ENCODE data around the gene IL1RAPL2. TPM values are rescaled to one million over a fixed set of nuclear protein-coding genes. Genes with fewer than 3 reads are reported as not detected.

Gene IL1RAPL2
- total RNA-seq, 1 experiment from 2014 or later: not detected

DNA sequence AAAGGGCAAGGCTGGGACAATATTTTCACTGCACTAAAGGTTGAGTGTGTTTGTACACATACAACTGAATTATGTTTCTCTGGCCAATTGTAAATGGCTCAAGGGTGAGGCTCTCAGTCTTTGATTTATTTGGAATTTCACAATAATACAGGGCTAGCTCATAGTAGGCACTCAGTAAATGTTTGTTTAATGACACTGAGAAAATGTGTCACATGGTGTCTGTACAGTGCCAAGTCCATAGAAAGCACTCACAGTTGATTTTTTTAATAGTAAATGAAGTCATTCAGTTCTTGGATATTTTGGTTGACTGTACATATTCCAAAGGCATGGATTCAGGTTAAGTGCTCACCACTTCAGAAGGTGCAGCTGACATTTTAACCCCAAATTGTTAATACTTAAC is 176.4 kb downstream of the IL1RAPL2 start:
- no peaks in the 10 kb centered on the region for H3K9me3 ChIP-seq (ENCODE audit: control insufficient read depth, insufficient read depth, low read depth, low read length)
- BruUV-seq (replicated peaks): no TSS peak
- intact Hi-C loops (cut with micrococcal nuclease; ENCODE audit: unreplicated experiment): no loop called here
- H3K27me3 ChIP-seq (ENCODE audit: control insufficient read depth, insufficient read depth, low read length): no peaks in the 10 kb centered on the region
- no peak overlapping the region for H3K4me3 ChIP-seq (ENCODE audit: low read depth in 2 of 2, low read length in 2 of 2)
- TF ChIP-seq TCF7L2 (IDR thresholded peaks at IDR 0.05; ENCODE audit: low read depth, low read length) (no peak), SIN3A (IDR thresholded peaks at IDR 0.05; ENCODE audit: borderline replicate concordance, insufficient read depth, low read depth, low read length) (no peak), POLR2AphosphoS5 (IDR thresholded peaks at IDR 0.05; ENCODE audit: low read depth, low read length) (no peak)
- TF ChIP-seq, protein P1, sequence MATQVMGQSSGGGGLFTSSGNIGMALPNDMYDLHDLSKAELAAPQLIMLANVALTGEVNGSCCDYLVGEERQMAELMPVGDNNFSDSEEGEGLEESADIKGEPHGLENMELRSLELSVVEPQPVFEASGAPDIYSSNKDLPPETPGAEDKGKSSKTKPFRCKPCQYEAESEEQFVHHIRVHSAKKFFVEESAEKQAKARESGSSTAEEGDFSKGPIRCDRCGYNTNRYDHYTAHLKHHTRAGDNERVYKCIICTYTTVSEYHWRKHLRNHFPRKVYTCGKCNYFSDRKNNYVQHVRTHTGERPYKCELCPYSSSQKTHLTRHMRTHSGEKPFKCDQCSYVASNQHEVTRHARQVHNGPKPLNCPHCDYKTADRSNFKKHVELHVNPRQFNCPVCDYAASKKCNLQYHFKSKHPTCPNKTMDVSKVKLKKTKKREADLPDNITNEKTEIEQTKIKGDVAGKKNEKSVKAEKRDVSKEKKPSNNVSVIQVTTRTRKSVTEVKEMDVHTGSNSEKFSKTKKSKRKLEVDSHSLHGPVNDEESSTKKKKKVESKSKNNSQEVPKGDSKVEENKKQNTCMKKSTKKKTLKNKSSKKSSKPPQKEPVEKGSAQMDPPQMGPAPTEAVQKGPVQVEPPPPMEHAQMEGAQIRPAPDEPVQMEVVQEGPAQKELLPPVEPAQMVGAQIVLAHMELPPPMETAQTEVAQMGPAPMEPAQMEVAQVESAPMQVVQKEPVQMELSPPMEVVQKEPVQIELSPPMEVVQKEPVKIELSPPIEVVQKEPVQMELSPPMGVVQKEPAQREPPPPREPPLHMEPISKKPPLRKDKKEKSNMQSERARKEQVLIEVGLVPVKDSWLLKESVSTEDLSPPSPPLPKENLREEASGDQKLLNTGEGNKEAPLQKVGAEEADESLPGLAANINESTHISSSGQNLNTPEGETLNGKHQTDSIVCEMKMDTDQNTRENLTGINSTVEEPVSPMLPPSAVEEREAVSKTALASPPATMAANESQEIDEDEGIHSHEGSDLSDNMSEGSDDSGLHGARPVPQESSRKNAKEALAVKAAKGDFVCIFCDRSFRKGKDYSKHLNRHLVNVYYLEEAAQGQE (IDR thresholded peaks at IDR 0.05; ENCODE audit: insufficient read depth in 1 of 2, low read depth in 2 of 2, low read length in 1 of 2): no peak
- TF ChIP-seq, protein P2, sequence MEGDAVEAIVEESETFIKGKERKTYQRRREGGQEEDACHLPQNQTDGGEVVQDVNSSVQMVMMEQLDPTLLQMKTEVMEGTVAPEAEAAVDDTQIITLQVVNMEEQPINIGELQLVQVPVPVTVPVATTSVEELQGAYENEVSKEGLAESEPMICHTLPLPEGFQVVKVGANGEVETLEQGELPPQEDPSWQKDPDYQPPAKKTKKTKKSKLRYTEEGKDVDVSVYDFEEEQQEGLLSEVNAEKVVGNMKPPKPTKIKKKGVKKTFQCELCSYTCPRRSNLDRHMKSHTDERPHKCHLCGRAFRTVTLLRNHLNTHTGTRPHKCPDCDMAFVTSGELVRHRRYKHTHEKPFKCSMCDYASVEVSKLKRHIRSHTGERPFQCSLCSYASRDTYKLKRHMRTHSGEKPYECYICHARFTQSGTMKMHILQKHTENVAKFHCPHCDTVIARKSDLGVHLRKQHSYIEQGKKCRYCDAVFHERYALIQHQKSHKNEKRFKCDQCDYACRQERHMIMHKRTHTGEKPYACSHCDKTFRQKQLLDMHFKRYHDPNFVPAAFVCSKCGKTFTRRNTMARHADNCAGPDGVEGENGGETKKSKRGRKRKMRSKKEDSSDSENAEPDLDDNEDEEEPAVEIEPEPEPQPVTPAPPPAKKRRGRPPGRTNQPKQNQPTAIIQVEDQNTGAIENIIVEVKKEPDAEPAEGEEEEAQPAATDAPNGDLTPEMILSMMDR (IDR thresholded peaks at IDR 0.05): no peak
- DNase-seq (ENCODE audit: low read depth, low spot score) (no peak), ATAC-seq (no peak)
- H3K4me1 ChIP-seq (ENCODE audit: control insufficient read depth, insufficient read depth, low read length): no peaks in the 10 kb centered on the region
- POLR2A ChIA-PET: no interaction called here
- H3K27ac ChIP-seq (ENCODE audit: low read length): no peak overlapping the region
- CTCF ChIA-PET: interaction anchor here (0.6 kb wide), 1 partner anchor 54 kb away, joined by 6 read pairs; no protein-coding TSS in a partner anchor
- in situ Hi-C loops (cut with HindIII; ENCODE audit: low pct_unique_long_range_greater_than_20kb, low sequenced_read_pairs): no loop called here
- H3K36me3 ChIP-seq (ENCODE audit: control insufficient read depth, insufficient read depth, low read length): no peaks in the 10 kb centered on the region

DNA sequence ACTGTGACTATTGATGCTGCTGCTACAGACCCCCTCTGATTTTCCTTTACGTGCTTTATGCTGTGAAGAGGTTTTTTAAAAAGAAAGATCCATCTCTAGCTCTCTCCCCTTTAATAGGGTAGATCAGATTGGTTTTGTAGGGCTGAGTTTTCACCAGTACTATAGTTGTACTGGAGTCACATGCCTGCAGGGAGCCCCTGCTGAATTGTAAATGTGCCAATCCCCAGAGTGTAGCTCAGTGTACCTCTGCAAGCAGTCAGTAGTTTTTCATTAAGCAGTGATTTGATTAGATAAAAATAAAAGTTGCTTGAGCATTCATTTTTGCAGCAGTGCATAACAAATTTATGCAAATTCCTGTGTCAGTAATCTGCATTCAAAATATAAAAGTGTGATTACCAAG is 179.2 kb downstream of the IL1RAPL2 start:
- no peak for DNase-seq (ENCODE audit: low read depth, low spot score)
- intact Hi-C loops (cut with micrococcal nuclease; ENCODE audit: unreplicated experiment) (no loop called here), in situ Hi-C loops (cut with HindIII; ENCODE audit: low pct_unique_long_range_greater_than_20kb, low sequenced_read_pairs) (no loop called here)
- Histone ChIP-seq H3K9me3 (ENCODE audit: control insufficient read depth, insufficient read depth, low read depth, low read length) (no peaks in the 10 kb centered on the region), H3K27ac (ENCODE audit: low read length) (no peak overlapping the region), H3K4me1 (ENCODE audit: control insufficient read depth, insufficient read depth, low read length) (no peaks in the 10 kb centered on the region), H3K27me3 (ENCODE audit: control insufficient read depth, insufficient read depth, low read length) (no peaks in the 10 kb centered on the region), H3K4me3 (ENCODE audit: low read depth in 2 of 2, low read length in 2 of 2) (no peak overlapping the region), H3K36me3 (ENCODE audit: control insufficient read depth, insufficient read depth, low read length) (no peaks in the 10 kb centered on the region)
- no peak for TF ChIP-seq POLR2AphosphoS5 (IDR thresholded peaks at IDR 0.05; ENCODE audit: low read depth, low read length)
- TF ChIP-seq, protein P1 (IDR thresholded peaks at IDR 0.05; ENCODE audit: insufficient read depth in 1 of 2, low read depth in 2 of 2, low read length in 1 of 2): no peak
- no peak for TF ChIP-seq SIN3A (IDR thresholded peaks at IDR 0.05; ENCODE audit: borderline replicate concordance, insufficient read depth, low read depth, low read length)
- TF ChIP-seq TCF7L2 (IDR thresholded peaks at IDR 0.05; ENCODE audit: low read depth, low read length): no peak
- TF ChIP-seq, protein P2 (IDR thresholded peaks at IDR 0.05): no peak
- ChIA-PET CTCF (no interaction called here), POLR2A (no interaction called here)
- ATAC-seq: no peak
- no TSS peak for BruUV-seq (replicated peaks)
